Peyer's patch (tissue), 4 donors: ENCODE results near the gene PLEKHG3.

Source experiments
- POLR2A ChIP-seq, 2 donors: fragments of 450-650 bp; IDR thresholded peaks; one replicate each; pipeline ENCODE4 v1.5.1; 2017; ENCODE audit warnings: antibody characterized with exemption in 2 of 2, mild to moderate bottlenecking in 2 of 2, moderate library complexity in 2 of 2
- TF ChIP-seq, protein P1 (sequence below), 6 experiments: fragments of 450-650 bp in 4 of 6; fragments of 200-600 bp in 2 of 6; sonication (generic) in 1 of 6; IDR thresholded peaks; one replicate each; pipeline ENCODE4 v1.5.1; 2017 to 2019; ENCODE audit warnings: antibody characterized with exemption in 6 of 6, mild to moderate bottlenecking in 3 of 6, moderate library complexity in 1 of 6

DNA sequence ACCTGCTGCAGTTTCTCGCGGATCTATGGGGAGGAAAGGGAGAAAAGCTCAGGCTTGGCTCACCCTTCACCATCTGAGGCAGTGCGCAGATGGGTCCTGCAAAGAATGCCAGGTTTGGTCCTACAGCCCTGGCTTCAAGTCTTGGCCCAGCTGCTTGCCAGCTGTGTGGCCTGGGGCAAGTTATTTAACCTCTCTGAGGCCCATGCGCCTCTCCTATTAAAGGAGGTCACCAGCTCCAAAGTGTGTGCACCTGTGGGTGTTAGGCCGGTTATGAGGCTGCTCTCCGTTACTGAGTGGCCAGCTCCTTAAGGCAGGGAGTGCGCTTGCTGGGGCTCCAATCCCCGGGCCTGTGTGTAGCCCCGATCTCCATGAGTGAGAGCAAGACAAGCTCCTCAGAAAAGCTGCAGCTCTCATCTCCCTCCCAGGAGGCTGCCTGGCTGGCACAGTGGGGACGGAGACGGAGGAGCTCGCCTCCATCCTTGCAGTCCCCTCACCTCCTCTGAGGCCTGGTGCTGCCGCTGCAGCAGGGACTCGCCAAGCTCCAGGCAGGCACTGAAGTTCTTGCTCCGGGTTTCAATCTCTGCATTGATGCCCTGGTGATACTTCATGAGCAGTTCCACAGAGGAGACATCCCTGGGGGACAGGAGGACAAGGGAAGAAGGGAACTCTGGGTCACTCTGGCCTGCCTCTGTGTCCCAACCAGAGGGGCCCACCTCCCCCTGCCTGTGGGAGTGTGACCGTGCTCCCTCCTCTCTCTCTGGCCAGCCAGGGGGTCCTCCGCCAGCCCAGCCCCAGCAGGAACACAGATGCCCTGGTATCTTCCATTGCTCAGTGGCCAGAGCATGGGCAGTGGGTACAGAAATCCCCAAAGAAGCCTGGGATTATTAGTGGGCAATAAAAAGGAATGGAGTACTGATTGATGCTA lies 65.1 kb downstream of the PLEKHG3 start:
- TF ChIP-seq, protein P1, sequence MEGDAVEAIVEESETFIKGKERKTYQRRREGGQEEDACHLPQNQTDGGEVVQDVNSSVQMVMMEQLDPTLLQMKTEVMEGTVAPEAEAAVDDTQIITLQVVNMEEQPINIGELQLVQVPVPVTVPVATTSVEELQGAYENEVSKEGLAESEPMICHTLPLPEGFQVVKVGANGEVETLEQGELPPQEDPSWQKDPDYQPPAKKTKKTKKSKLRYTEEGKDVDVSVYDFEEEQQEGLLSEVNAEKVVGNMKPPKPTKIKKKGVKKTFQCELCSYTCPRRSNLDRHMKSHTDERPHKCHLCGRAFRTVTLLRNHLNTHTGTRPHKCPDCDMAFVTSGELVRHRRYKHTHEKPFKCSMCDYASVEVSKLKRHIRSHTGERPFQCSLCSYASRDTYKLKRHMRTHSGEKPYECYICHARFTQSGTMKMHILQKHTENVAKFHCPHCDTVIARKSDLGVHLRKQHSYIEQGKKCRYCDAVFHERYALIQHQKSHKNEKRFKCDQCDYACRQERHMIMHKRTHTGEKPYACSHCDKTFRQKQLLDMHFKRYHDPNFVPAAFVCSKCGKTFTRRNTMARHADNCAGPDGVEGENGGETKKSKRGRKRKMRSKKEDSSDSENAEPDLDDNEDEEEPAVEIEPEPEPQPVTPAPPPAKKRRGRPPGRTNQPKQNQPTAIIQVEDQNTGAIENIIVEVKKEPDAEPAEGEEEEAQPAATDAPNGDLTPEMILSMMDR (IDR thresholded peaks at IDR 0.05), result no peak
- no peak for TF ChIP-seq POLR2A (IDR thresholded peaks at IDR 0.05)
